ENCODE data around the gene DUSP9. TPM values are rescaled to one million over a fixed set of nuclear protein-coding genes. Genes with fewer than 3 reads are reported as not detected.
A peak's percentile ranks its signal among the peaks of the same experiment; 100 is the strongest.
"Not testable (repeated sequence)": the region's sequence is repeated elsewhere in the genome, so short reads cannot be mapped to it uniquely, and the experiment has no call there.

DUSP9 gene, protein sequence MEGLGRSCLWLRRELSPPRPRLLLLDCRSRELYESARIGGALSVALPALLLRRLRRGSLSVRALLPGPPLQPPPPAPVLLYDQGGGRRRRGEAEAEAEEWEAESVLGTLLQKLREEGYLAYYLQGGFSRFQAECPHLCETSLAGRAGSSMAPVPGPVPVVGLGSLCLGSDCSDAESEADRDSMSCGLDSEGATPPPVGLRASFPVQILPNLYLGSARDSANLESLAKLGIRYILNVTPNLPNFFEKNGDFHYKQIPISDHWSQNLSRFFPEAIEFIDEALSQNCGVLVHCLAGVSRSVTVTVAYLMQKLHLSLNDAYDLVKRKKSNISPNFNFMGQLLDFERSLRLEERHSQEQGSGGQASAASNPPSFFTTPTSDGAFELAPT
- not detected for polyA plus RNA-seq (2012; ENCODE audit: missing spikeins)

DNA sequence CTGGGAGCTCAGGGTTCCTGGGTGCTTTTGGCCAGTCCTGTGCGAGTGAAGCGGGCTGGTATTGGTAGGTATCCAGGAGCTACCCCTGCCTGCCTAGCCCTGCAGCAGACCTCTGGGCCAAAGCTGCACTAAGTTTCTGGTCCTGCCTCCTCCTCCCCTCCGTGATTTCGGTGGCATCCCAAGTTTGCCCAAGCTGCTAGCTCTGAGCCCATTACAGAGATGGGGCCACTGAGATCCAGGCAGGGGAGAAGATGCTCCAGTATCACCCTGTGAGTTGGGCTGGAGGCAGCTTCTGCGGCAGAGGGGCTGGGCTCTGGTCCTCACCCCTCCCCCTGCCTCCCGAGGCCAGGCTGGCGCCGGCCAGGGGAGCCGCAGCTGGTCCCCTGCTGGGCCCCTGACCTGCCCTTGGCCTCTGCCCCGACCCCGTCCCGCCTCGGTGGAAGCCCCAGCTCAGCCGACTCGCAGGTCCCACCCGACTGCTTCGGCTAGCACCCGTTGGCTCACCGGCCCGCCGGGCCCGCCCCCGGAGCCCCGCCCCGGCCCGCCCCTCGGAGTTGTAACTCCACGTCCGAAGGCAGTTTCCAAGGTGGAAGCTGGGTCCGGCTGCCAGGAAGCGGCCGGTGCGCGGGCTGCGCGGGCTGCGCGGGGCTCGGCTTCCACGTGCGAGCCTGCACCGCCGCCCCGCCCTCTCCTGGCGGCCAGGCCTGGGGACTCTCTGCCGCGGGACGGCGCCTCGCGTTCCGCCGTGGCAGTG lies at the start of gene DUSP9:
DUSP9 (plus strand) TSS at position 584 of the 754 bp plus-strand sequence. CDS start 751 bp downstream, outside the sequence.
- TF ChIP-seq TAF1 (IDR thresholded peaks at IDR 0.05; ENCODE audit: borderline replicate concordance, low read depth, low read length), result no peak
- no peak for TF ChIP-seq POLR2AphosphoS5 (IDR thresholded peaks at IDR 0.05; ENCODE audit: low read depth, low read length)
- no peak for TF ChIP-seq POLR2A (IDR thresholded peaks at IDR 0.05; ENCODE audit: low read depth, low read length)
- DNase-seq (ENCODE audit: insufficient read length), result peak; percentile 27
- no peak for FAIRE-seq

DNA sequence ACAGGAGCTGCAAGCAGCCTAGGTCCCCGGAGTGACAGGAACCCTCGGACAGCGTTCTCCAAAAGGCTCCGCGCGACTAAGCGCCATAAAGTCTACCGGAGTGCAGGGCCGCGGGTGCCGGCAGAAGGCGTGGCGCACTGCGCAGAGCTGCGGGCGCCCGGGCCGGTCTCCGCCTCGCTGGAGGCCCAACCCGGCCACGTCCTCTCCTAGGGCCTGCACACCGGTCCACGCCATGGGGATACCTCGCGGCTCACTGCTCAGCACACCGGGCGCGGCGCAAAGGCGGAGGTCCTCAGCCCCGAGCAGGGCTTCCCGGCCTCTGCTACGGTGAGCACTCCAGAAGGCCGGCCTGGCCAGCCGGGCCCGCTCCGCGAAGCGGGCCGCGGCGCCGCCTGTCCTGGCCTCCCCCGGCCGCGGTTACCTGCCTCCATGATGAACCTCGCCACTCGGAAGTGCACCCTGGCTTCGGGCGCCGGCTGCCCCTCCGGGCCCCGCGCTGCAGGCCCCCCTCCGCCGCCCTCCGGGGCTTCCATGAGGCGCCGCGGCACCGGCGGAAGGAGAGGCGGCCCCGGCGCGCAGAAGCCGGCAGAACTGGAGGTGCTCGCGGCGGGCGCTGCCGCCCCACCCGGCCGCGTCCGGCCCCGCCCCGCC lies 48.3 kb upstream of the DUSP9 start, which contains the start of gene CCNQ:
CCNQ (minus strand) TSS at position 599 of the 651 bp plus-strand sequence; CDS start at position 533, 66 bp downstream.
- DNase-seq (ENCODE audit: insufficient read length) (no peak), FAIRE-seq (no peak)
- TF ChIP-seq POLR2AphosphoS5 (IDR thresholded peaks at IDR 0.05; ENCODE audit: low read depth, low read length) (no peak), TAF1 (IDR thresholded peaks at IDR 0.05; ENCODE audit: borderline replicate concordance, low read depth, low read length) (no peak), POLR2A (IDR thresholded peaks at IDR 0.05; ENCODE audit: low read depth, low read length) (peak; percentile 54; the same call in 1 of the 2 replicates)

- no peak for FAIRE-seq
- no peak for TF ChIP-seq POLR2A (IDR thresholded peaks at IDR 0.05; ENCODE audit: low read depth, low read length)
- TF ChIP-seq POLR2AphosphoS5 (IDR thresholded peaks at IDR 0.05; ENCODE audit: low read depth, low read length), result no peak
- no peak for TF ChIP-seq TAF1 (IDR thresholded peaks at IDR 0.05; ENCODE audit: borderline replicate concordance, low read depth, low read length)
- peak; percentile 83 for DNase-seq (ENCODE audit: insufficient read length)
These were observed 47.6 kb upstream of the DUSP9 start for GRCh38 chrX:153599192-153600031.

- DNase-seq (ENCODE audit: insufficient read length) (no peak), FAIRE-seq (no peak)
- TF ChIP-seq POLR2A (IDR thresholded peaks at IDR 0.05; ENCODE audit: low read depth, low read length) (no peak), TAF1 (IDR thresholded peaks at IDR 0.05; ENCODE audit: borderline replicate concordance, low read depth, low read length) (no peak), POLR2AphosphoS5 (IDR thresholded peaks at IDR 0.05; ENCODE audit: low read depth, low read length) (no peak)
These were observed 47.0 kb upstream of the DUSP9 start for GRCh38 chrX:153600032-153600373.

GRCh38 chrX:153600921-153601320 lies 46.1 kb upstream of the DUSP9 start:
- DNase-seq (ENCODE audit: insufficient read length) (no peak), FAIRE-seq (no peak)
- TF ChIP-seq POLR2A (IDR thresholded peaks at IDR 0.05; ENCODE audit: low read depth, low read length) (no peak), POLR2AphosphoS5 (IDR thresholded peaks at IDR 0.05; ENCODE audit: low read depth, low read length) (no peak), TAF1 (IDR thresholded peaks at IDR 0.05; ENCODE audit: borderline replicate concordance, low read depth, low read length) (no peak)

DNA sequence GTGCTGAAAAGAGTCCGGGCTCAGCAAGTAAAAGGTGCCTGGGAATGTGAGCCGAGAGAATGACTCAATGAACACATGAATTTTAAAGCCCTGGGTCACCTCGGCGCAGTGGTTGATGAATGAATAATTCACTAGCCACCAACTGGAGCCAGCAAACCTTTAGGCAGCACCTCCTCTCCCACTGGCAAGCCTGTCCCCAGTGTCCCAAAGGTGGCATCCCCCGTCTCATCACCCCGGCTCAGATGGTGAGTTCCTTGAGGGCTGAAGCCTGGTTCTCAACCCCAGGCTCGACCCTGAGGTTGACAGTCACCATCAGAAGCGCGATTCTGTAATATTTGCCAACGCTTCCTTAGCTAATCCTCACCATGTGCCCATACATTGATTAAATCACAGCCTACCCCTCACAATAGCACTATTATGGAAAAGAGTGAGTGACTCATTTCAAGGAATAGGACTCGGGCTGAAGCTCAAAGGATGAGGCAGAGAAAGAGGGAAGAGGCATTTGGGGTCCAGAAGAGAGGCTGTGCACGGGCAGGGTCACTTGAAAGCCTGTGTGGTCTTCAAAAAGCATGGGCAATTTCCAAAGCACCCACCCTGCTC lies 45.4 kb upstream of the DUSP9 start:
- TF ChIP-seq POLR2AphosphoS5 (IDR thresholded peaks at IDR 0.05; ENCODE audit: low read depth, low read length), result no peak
- TF ChIP-seq POLR2A (IDR thresholded peaks at IDR 0.05; ENCODE audit: low read depth, low read length), result no peak
- no peak for TF ChIP-seq TAF1 (IDR thresholded peaks at IDR 0.05; ENCODE audit: borderline replicate concordance, low read depth, low read length)
- no peak for DNase-seq (ENCODE audit: insufficient read length)
- FAIRE-seq, result no peak

DNA sequence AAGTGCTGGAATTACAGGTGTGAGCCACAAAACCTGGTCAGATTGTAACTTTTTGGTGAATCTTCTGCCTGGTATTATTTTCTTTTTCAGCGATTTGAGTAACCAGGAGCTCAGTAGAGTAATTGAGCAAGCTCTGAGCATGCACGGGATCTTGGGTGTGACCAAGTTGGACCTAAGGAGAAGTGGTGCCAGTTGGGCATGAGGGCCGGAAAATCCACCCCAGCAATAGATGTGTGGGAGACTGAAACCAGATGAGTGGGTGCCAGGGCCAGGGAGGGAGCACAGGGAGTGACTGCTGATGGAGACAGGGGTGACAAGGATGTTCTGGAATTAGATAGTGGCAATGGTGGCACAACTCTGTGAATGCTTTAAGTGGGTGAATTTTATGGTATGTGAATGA lies 44.4 kb upstream of the DUSP9 start:
- TF ChIP-seq POLR2AphosphoS5 (IDR thresholded peaks at IDR 0.05; ENCODE audit: low read depth, low read length) (no peak), POLR2A (IDR thresholded peaks at IDR 0.05; ENCODE audit: low read depth, low read length) (no peak), TAF1 (IDR thresholded peaks at IDR 0.05; ENCODE audit: borderline replicate concordance, low read depth, low read length) (no peak)
- no peak for FAIRE-seq
- no peak for DNase-seq (ENCODE audit: insufficient read length)

GRCh38 chrX:153603131-153603656 lies 43.8 kb upstream of the DUSP9 start:
- FAIRE-seq (no peak), DNase-seq (ENCODE audit: insufficient read length) (no peak)
- TF ChIP-seq POLR2AphosphoS5 (IDR thresholded peaks at IDR 0.05; ENCODE audit: low read depth, low read length), result no peak
- no peak for TF ChIP-seq POLR2A (IDR thresholded peaks at IDR 0.05; ENCODE audit: low read depth, low read length)
- no peak for TF ChIP-seq TAF1 (IDR thresholded peaks at IDR 0.05; ENCODE audit: borderline replicate concordance, low read depth, low read length)

- DNase-seq (ENCODE audit: insufficient read length), result not testable (repeated sequence)
These were observed 42.2 kb upstream of the DUSP9 start for GRCh38 chrX:153604666-153605380.

GRCh38 chrX:153606503-153606902 lies 40.5 kb upstream of the DUSP9 start:
- FAIRE-seq (no peak), DNase-seq (ENCODE audit: insufficient read length) (no peak)
- TF ChIP-seq TAF1 (IDR thresholded peaks at IDR 0.05; ENCODE audit: borderline replicate concordance, low read depth, low read length) (no peak), POLR2A (IDR thresholded peaks at IDR 0.05; ENCODE audit: low read depth, low read length) (no peak), POLR2AphosphoS5 (IDR thresholded peaks at IDR 0.05; ENCODE audit: low read depth, low read length) (no peak)

More at GRCh38 chrX:153604666-153605380, 42.2 kb upstream of the DUSP9 start:
- FAIRE-seq, result not testable (repeated sequence)

Data from GM12892 (cell line).